HG03103 (cell line): Measurements from ENCODE around the gene MRPS7.
A peak's percentile ranks its signal among the peaks of the same experiment; 100 is the strongest.
"Not testable (repeated sequence)": the region's sequence is repeated elsewhere in the genome, so short reads cannot be mapped to it uniquely, and the experiment has no call there.

Experiments
- ATAC-seq: cut with Tn5 transposase; IDR thresholded peaks from one replicate; pipeline ENCODE4 v1.9.1; 2021; ENCODE audit warnings: low read depth; ENCODE audit not compliant: unreplicated experiment

The MRPS7 gene

GRCh38 chr17:75242461-75243042, 19.1 kb upstream of the MRPS7 start:
- ATAC-seq = no peak

GRCh38 chr17:75244133-75244866, 17.4 kb upstream of the MRPS7 start:
- ATAC-seq = no peak

- ATAC-seq = no peak
Measured at GRCh38 chr17:75245011-75245410, 16.7 kb upstream of the MRPS7 start.

- no peak for ATAC-seq
Measured at GRCh38 chr17:75246404-75246803, 15.3 kb upstream of the MRPS7 start.

- ATAC-seq = no peak
Measured at GRCh38 chr17:75249564-75249963, 12.1 kb upstream of the MRPS7 start.

GRCh38 chr17:75250009-75250471, 11.6 kb upstream of the MRPS7 start:
- no peak for ATAC-seq

GRCh38 chr17:75252039-75252816, 9.5 kb upstream of the MRPS7 start:
- ATAC-seq = no peak

GRCh38 chr17:75255954-75256698, 5.6 kb upstream of the MRPS7 start:
- ATAC-seq = not testable (repeated sequence)

GRCh38 chr17:75257228-75257627, 4.5 kb upstream of the MRPS7 start:
- ATAC-seq = not testable (repeated sequence)

GRCh38 chr17:75260641-75261335, 891 bp upstream of the MRPS7 start:
- ATAC-seq = peak; percentile 10

- no peak for ATAC-seq
Measured at GRCh38 chr17:75262112-75262606, 480 bp downstream of the MRPS7 start.

- no peak for ATAC-seq
Measured at GRCh38 chr17:75263055-75263454, 1.4 kb downstream of the MRPS7 start.

- no peak for ATAC-seq
Measured at GRCh38 chr17:75265614-75266315, 4.1 kb downstream of the MRPS7 start.

- no peak for ATAC-seq
Measured at GRCh38 chr17:75266316-75267152, 4.9 kb downstream of the MRPS7 start.

GRCh38 chr17:75267153-75267410, 5.4 kb downstream of the MRPS7 start:
- ATAC-seq = no peak

GRCh38 chr17:75267411-75268232, 5.9 kb downstream of the MRPS7 start:
- no peak for ATAC-seq

GRCh38 chr17:75269844-75270217, 8.2 kb downstream of the MRPS7 start:
- ATAC-seq = no peak
